HEK293 (cell line): ENCODE measurements around the gene GID4.

Experiments
- CTCF ChIA-PET: fragments of 350-600 bp; formaldehyde crosslinking; extraction: SDS; loops from one replicate; lab custom pipeline; 2021; ENCODE audit warnings: antibody characterized with exemption; lab: Yijun Ruan, JAX
- POLR2A ChIA-PET: fragments of 300-600 bp; formaldehyde crosslinking; extraction: SDS; loops from one replicate; lab custom pipeline; 2020; ENCODE audit warnings: antibody characterized with exemption, inconsistent platforms; lab: Yijun Ruan, JAX
- H3K27ac ChIP-seq: fragments of 200-500 bp; sonication (Bioruptor generic); 2 replicates; pipeline ENCODE4 v1.5.1; 2014; ENCODE audit warnings: low read depth, low read length, control low read depth, inconsistent platforms; ENCODE audit errors: extremely low read depth
- H3K36me3 ChIP-seq, 2 experiments: fragments of 200-500 bp in 1 of 2; sonication (Bioruptor generic) in 1 of 2; 1 replicate in 1 of 2; 2 replicates in 1 of 2; pipeline ENCODE4 v1.5.1; 2014 to 2017; ENCODE audit warnings: inconsistent platforms in 2 of 2, low read length in 2 of 2; ENCODE audit not compliant: control insufficient read depth in 2 of 2, insufficient read depth in 1 of 2
- H3K4me1 ChIP-seq: fragments of 200-500 bp; sonication (Bioruptor generic); 2 replicates; pipeline ENCODE4 v1.5.1; 2014; ENCODE audit warnings: mild to moderate bottlenecking, low read length, inconsistent platforms; ENCODE audit not compliant: control insufficient read depth, insufficient read depth
- H3K4me3 ChIP-seq: 2 replicates; pipeline ENCODE4 v1.5.1; 2011; ENCODE audit warnings: low read depth, mild to moderate bottlenecking, control low read depth, low read length, moderate library complexity
- H3K9me3 ChIP-seq: fragments of 200-500 bp; sonication (Bioruptor generic); 2 replicates; pipeline ENCODE4 v1.5.1; 2014; ENCODE audit warnings: low read depth, low read length, inconsistent platforms; ENCODE audit not compliant: control insufficient read depth, insufficient read depth
- EGR2 ChIP-seq: fragments of 450-650 bp; formaldehyde crosslinking; IDR thresholded peaks from 2 replicates; pipeline ENCODE4 v1.5.1; 2016; ENCODE audit warnings: low read depth, missing biosample characterization, missing genetic modification characterization
- GLI2 ChIP-seq: fragments of 450-650 bp; formaldehyde crosslinking; IDR thresholded peaks from 2 replicates; pipeline ENCODE4; 2017; ENCODE audit warnings: missing biosample characterization, missing genetic modification characterization, low read depth, borderline replicate concordance
- GLIS1 ChIP-seq: fragments of 450-650 bp; formaldehyde crosslinking; IDR thresholded peaks from 2 replicates; pipeline ENCODE4 v1.5.1; 2016; ENCODE audit warnings: missing biosample characterization, missing genetic modification characterization
- GLIS2 ChIP-seq: fragments of 450-650 bp; formaldehyde crosslinking; IDR thresholded peaks from 2 replicates; pipeline ENCODE4 v1.5.1; 2016; ENCODE audit warnings: missing biosample characterization, missing genetic modification characterization
- KLF9 ChIP-seq: fragments of 450-650 bp; formaldehyde crosslinking; IDR thresholded peaks from 2 replicates; pipeline ENCODE4 v1.5.1; 2016; ENCODE audit warnings: missing biosample characterization, missing genetic modification characterization, low read depth
- OSR2 ChIP-seq: fragments of 450-650 bp; formaldehyde crosslinking; IDR thresholded peaks from 2 replicates; pipeline ENCODE4 v1.5.1; 2016; ENCODE audit warnings: missing biosample characterization, missing genetic modification characterization
- SCRT1 ChIP-seq: fragments of 450-650 bp; formaldehyde crosslinking; IDR thresholded peaks from 2 replicates; pipeline ENCODE4 v1.5.1; 2016; ENCODE audit warnings: missing biosample characterization, missing genetic modification characterization, borderline replicate concordance
- ZBTB17 ChIP-seq: fragments of 450-650 bp; formaldehyde crosslinking; IDR thresholded peaks from 2 replicates; pipeline ENCODE4 v1.5.1; 2016; ENCODE audit warnings: missing biosample characterization, missing genetic modification characterization
- ZFP3 ChIP-seq: fragments of 450-650 bp; formaldehyde crosslinking; IDR thresholded peaks from 2 replicates; pipeline ENCODE4 v1.5.1; 2016; ENCODE audit warnings: low read depth, missing biosample characterization, missing genetic modification characterization
- ZNF114 ChIP-seq: fragments of 450-650 bp; formaldehyde crosslinking; IDR thresholded peaks from 2 replicates; pipeline ENCODE4 v1.5.0; 2017; ENCODE audit warnings: missing biosample characterization, missing genetic modification characterization
- ZNF121 ChIP-seq: fragments of 450-650 bp; formaldehyde crosslinking; IDR thresholded peaks from 2 replicates; pipeline ENCODE4 v1.5.1; 2016; ENCODE audit warnings: missing biosample characterization, missing genetic modification characterization
- ZNF132 ChIP-seq: fragments of 450-650 bp; formaldehyde crosslinking; IDR thresholded peaks from 2 replicates; pipeline ENCODE4 v1.5.1; 2017; ENCODE audit warnings: missing biosample characterization, missing genetic modification characterization, borderline replicate concordance
- ZNF157 ChIP-seq: fragments of 450-650 bp; formaldehyde crosslinking; IDR thresholded peaks from 2 replicates; pipeline ENCODE4 v1.5.1; 2016; ENCODE audit warnings: missing biosample characterization, missing genetic modification characterization
- ZNF16 ChIP-seq: fragments of 450-650 bp; formaldehyde crosslinking; IDR thresholded peaks from 2 replicates; pipeline ENCODE4 v1.5.1; 2016; ENCODE audit warnings: low read depth, missing biosample characterization, missing genetic modification characterization
- ZNF169 ChIP-seq: fragments of 450-650 bp; formaldehyde crosslinking; IDR thresholded peaks from 2 replicates; pipeline ENCODE4 v1.5.1; 2016; ENCODE audit warnings: missing biosample characterization, missing genetic modification characterization
- ZNF202 ChIP-seq: fragments of 450-650 bp; formaldehyde crosslinking; IDR thresholded peaks from 2 replicates; pipeline ENCODE4 v1.5.1; 2016; ENCODE audit warnings: missing biosample characterization, missing genetic modification characterization, borderline replicate concordance
- ZNF223 ChIP-seq: fragments of 450-650 bp; formaldehyde crosslinking; IDR thresholded peaks from 2 replicates; pipeline ENCODE4 v1.5.1; 2016; ENCODE audit warnings: missing biosample characterization, missing genetic modification characterization
- ZNF416 ChIP-seq: fragments of 450-650 bp; formaldehyde crosslinking; IDR thresholded peaks from 2 replicates; pipeline ENCODE4 v1.5.1; 2016; ENCODE audit warnings: missing biosample characterization, missing genetic modification characterization
- ZNF426 ChIP-seq: fragments of 450-650 bp; formaldehyde crosslinking; IDR thresholded peaks from 2 replicates; pipeline ENCODE4 v1.5.1; 2017; ENCODE audit warnings: missing biosample characterization, missing genetic modification characterization, mild to moderate bottlenecking, inconsistent platforms, moderate library complexity
- ZNF530 ChIP-seq: fragments of 450-650 bp; formaldehyde crosslinking; IDR thresholded peaks from 2 replicates; pipeline ENCODE4 v1.5.1; 2016; ENCODE audit warnings: low read depth, missing biosample characterization, missing genetic modification characterization
- ZNF626 ChIP-seq: fragments of 450-650 bp; sonication (Bioruptor Pico); formaldehyde crosslinking; IDR thresholded peaks from 2 replicates; pipeline ENCODE4 v1.5.1; 2018; ENCODE audit warnings: missing biosample characterization, missing genetic modification characterization, inconsistent platforms
- ZNF776 ChIP-seq: fragments of 450-650 bp; formaldehyde crosslinking; IDR thresholded peaks from 2 replicates; pipeline ENCODE4 v1.5.0; 2017; ENCODE audit warnings: missing biosample characterization, missing genetic modification characterization, borderline replicate concordance
- ZNF777 ChIP-seq: fragments of 450-650 bp; formaldehyde crosslinking; IDR thresholded peaks from 2 replicates; pipeline ENCODE4 v1.5.1; 2017; ENCODE audit warnings: missing biosample characterization, missing genetic modification characterization, borderline replicate concordance
- ZNF837 ChIP-seq: fragments of 450-650 bp; formaldehyde crosslinking; IDR thresholded peaks from 2 replicates; pipeline ENCODE4 v1.5.1; 2016; ENCODE audit warnings: missing biosample characterization, missing genetic modification characterization
- TF ChIP-seq, protein P1 (sequence below): fragments of 450-650 bp; formaldehyde crosslinking; IDR thresholded peaks from 2 replicates; pipeline ENCODE4 v1.5.1; 2016; ENCODE audit warnings: missing biosample characterization, missing genetic modification characterization
- TF ChIP-seq, protein P2 (sequence below): fragments of 450-650 bp; formaldehyde crosslinking; conservative IDR thresholded peaks from 2 replicates; pipeline ENCODE4 v1.5.1; 2016; ENCODE audit warnings: low read depth, missing biosample characterization, missing genetic modification characterization
- TF ChIP-seq, protein P3 (sequence below): fragments of 450-650 bp; formaldehyde crosslinking; IDR thresholded peaks from 2 replicates; pipeline ENCODE4 v1.5.1; 2017; ENCODE audit warnings: missing biosample characterization, missing genetic modification characterization
- TF ChIP-seq, protein P4 (sequence below): fragments of 450-650 bp; formaldehyde crosslinking; IDR thresholded peaks from 2 replicates; pipeline ENCODE4 v1.5.1; 2016; ENCODE audit warnings: missing biosample characterization, missing genetic modification characterization

The GID4 gene

DNA sequence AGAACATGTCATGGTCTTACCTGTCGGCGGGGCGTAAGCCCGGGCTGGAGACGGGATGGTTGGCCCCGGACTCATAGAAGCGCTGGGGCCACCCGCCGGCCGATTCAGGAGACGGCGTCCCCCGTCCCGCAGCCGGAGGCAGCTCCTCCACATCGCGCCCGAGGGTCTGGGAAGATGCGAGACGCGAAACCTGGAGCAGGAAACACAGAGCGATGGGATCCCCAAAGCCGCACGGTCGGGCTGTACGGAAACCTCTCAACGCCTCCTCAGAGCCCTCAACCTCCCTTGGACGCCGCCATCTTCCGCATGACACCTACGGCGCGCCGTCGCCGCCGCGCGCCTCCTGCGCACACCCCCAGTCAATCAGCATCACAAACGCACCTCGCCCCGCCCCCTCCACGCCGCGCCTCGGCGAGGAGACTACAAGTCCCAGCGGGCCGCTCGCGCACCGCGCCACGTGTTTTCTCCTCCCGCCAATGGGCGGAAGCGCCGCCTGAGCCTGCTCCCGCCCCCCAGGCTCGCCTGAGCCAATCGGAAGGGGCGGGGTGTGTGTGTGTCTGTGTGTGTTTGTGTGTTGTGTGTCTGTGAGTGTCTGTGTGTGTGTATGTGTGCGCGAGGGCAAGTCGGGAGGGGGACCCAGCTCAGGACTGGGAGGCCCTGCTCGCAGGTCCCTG lies at the start of gene GID4, which contains the start of gene ATPAF2:
Gene GID4 (plus strand): TSS at position 548 of the 674 bp plus-strand sequence. CDS start 57 bp downstream, at position 605.
Gene ATPAF2 (minus strand): TSS at position 308 of the 674 bp plus-strand sequence. CDS start 155 bp downstream, at position 153.
- ChIA-PET CTCF (interaction anchor here (0.6 to 2.6 kb wide), 5 partner anchors 148 to 684 kb away, joined by 3 to 18 read pairs (median 3); no protein-coding TSS in a partner anchor), POLR2A (interaction anchor here (0.5 to 1.0 kb wide), 3 partner anchors 32 to 99 kb away, joined by 3 read pairs; partner anchors contain the start of genes DRC3 and TOM1L2)
- Histone ChIP-seq H3K4me3 (peak within 1 kb of the TSS; percentile 90), H3K36me3 (peaks cover 2 to 4% of the 10 kb centered on the region in 2 experiments), H3K9me3 (no peaks in the 10 kb centered on the region), H3K4me1 (peaks cover 25% of the 10 kb centered on the region), H3K27ac (peak within 1 kb of the TSS; percentile 83)
- TF ChIP-seq, protein P1, sequence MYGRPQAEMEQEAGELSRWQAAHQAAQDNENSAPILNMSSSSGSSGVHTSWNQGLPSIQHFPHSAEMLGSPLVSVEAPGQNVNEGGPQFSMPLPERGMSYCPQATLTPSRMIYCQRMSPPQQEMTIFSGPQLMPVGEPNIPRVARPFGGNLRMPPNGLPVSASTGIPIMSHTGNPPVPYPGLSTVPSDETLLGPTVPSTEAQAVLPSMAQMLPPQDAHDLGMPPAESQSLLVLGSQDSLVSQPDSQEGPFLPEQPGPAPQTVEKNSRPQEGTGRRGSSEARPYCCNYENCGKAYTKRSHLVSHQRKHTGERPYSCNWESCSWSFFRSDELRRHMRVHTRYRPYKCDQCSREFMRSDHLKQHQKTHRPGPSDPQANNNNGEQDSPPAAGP (tag by site-specific recombination), result peak; percentile 89
- TF ChIP-seq ZNF777 (tag by site-specific recombination) (no peak), KLF9 (peak; percentile 98), ZNF426 (no peak), GLIS1 (tag by site-specific recombination) (peak; percentile 65), ZNF157 (tag by site-specific recombination) (no peak), ZFP3 (tag by site-specific recombination) (no peak), ZNF202 (no peak), ZNF169 (tag by site-specific recombination) (no peak), EGR2 (tag by site-specific recombination) (peak; percentile 89), GLI2 (tag by site-specific recombination) (no peak), ZNF16 (tag by site-specific recombination) (no peak), SCRT1 (tag by site-specific recombination) (no peak), ZNF530 (no peak), ZNF416 (tag by site-specific recombination) (no peak), ZNF114 (tag by site-specific recombination) (no peak), ZNF121 (tag by site-specific recombination) (no peak), GLIS2 (tag by site-specific recombination) (peak; percentile 99), ZNF837 (no peak), ZBTB17 (tag by site-specific recombination) (peak; percentile 91), ZNF776 (tag by site-specific recombination) (no peak), ZNF132 (tag by site-specific recombination) (no peak), OSR2 (no peak), ZNF223 (tag by site-specific recombination) (no peak), ZNF626 (tag by site-specific recombination) (no peak)
- TF ChIP-seq, protein P2, sequence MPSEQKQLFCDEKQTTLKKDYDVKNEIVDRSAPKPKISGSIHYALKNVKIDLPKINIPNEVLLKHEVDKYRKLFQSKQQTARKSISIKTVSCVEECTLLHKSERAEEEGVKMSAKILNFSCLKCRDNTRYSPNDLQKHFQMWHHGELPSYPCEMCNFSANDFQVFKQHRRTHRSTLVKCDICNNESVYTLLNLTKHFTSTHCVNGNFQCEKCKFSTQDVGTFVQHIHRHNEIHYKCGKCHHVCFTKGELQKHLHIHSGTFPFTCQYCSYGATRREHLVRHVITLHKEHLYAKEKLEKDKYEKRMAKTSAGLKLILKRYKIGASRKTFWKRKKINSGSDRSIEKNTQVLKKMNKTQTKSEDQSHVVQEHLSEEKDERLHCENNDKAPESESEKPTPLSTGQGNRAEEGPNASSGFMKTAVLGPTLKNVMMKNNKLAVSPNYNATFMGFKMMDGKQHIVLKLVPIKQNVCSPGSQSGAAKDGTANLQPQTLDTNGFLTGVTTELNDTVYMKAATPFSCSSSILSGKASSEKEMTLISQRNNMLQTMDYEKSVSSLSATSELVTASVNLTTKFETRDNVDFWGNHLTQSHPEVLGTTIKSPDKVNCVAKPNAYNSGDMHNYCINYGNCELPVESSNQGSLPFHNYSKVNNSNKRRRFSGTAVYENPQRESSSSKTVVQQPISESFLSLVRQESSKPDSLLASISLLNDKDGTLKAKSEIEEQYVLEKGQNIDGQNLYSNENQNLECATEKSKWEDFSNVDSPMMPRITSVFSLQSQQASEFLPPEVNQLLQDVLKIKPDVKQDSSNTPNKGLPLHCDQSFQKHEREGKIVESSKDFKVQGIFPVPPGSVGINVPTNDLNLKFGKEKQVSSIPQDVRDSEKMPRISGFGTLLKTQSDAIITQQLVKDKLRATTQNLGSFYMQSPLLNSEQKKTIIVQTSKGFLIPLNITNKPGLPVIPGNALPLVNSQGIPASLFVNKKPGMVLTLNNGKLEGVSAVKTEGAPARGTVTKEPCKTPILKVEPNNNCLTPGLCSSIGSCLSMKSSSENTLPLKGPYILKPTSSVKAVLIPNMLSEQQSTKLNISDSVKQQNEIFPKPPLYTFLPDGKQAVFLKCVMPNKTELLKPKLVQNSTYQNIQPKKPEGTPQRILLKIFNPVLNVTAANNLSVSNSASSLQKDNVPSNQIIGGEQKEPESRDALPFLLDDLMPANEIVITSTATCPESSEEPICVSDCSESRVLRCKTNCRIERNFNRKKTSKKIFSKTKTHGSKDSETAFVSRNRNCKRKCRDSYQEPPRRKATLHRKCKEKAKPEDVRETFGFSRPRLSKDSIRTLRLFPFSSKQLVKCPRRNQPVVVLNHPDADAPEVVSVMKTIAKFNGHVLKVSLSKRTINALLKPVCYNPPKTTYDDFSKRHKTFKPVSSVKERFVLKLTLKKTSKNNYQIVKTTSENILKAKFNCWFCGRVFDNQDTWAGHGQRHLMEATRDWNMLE (tag by site-specific recombination), result no peak
- TF ChIP-seq, protein P3, sequence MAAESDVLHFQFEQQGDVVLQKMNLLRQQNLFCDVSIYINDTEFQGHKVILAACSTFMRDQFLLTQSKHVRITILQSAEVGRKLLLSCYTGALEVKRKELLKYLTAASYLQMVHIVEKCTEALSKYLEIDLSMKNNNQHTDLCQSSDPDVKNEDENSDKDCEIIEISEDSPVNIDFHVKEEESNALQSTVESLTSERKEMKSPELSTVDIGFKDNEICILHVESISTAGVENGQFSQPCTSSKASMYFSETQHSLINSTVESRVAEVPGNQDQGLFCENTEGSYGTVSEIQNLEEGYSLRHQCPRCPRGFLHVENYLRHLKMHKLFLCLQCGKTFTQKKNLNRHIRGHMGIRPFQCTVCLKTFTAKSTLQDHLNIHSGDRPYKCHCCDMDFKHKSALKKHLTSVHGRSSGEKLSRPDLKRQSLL (tag by site-specific recombination), result 0 out of 2 replicates have a peak, but pooled peaks have one; percentile 26
- TF ChIP-seq, protein P4, sequence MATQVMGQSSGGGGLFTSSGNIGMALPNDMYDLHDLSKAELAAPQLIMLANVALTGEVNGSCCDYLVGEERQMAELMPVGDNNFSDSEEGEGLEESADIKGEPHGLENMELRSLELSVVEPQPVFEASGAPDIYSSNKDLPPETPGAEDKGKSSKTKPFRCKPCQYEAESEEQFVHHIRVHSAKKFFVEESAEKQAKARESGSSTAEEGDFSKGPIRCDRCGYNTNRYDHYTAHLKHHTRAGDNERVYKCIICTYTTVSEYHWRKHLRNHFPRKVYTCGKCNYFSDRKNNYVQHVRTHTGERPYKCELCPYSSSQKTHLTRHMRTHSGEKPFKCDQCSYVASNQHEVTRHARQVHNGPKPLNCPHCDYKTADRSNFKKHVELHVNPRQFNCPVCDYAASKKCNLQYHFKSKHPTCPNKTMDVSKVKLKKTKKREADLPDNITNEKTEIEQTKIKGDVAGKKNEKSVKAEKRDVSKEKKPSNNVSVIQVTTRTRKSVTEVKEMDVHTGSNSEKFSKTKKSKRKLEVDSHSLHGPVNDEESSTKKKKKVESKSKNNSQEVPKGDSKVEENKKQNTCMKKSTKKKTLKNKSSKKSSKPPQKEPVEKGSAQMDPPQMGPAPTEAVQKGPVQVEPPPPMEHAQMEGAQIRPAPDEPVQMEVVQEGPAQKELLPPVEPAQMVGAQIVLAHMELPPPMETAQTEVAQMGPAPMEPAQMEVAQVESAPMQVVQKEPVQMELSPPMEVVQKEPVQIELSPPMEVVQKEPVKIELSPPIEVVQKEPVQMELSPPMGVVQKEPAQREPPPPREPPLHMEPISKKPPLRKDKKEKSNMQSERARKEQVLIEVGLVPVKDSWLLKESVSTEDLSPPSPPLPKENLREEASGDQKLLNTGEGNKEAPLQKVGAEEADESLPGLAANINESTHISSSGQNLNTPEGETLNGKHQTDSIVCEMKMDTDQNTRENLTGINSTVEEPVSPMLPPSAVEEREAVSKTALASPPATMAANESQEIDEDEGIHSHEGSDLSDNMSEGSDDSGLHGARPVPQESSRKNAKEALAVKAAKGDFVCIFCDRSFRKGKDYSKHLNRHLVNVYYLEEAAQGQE, result 0 out of 2 replicates have a peak, but pooled peaks have one; percentile 11
